GM12878 (cell line): ENCODE measurements around the gene HYCC2. TPM values are rescaled to one million over a fixed set of nuclear protein-coding genes. Genes with fewer than 3 reads are reported as not detected.

Source experiments
- ATAC-seq: fragments of 200-7000 bp; cut with Tn5 transposase; 3 replicates; pipeline ENCODE4 v1.9.1; 2020; ENCODE audit warnings: mild to moderate bottlenecking, moderate library complexity
- BruUV-seq: library from RNA; stranded (reverse); fragments of 400-500 nt; replicated peaks from 2 replicates; lab custom pipeline; 2021; lab: Mats Ljungman, UMichigan
- CTCF ChIA-PET: fragments of 300-600 bp; sonication (Branson Sonifier 250); formaldehyde crosslinking; extraction: SDS; loops from one replicate; lab custom pipeline; 2021; ENCODE audit warnings: inconsistent platforms; lab: Yijun Ruan, JAX
- POLR2A ChIA-PET: fragments of 350-600 bp; formaldehyde crosslinking; extraction: SDS; loops from one replicate; lab custom pipeline; 2021; ENCODE audit warnings: inconsistent platforms; lab: Charles Lee
- RAD21 ChIA-PET: fragments of 300-600 bp; sonication (Branson Sonifier 250); formaldehyde crosslinking; loops from one replicate; lab custom pipeline; 2023; ENCODE audit warnings: antibody characterized with exemption; ENCODE audit not compliant: unreplicated experiment; lab: Charles Lee
- SMC1A ChIA-PET: fragments of 300-600 bp; sonication (Branson Sonifier 250); formaldehyde crosslinking; loops from one replicate; lab custom pipeline; 2023; ENCODE audit not compliant: unreplicated experiment, uncharacterized antibody; lab: Charles Lee
- DNase-seq: peaks from one replicate; pipeline ENCODE4 v3.0.0-alpha.2; 2011; ENCODE audit warnings: low read depth, low spot score
- FAIRE-seq: peaks from 3 replicates; lab custom pipeline; 2011; peaks lifted over from hg19 to GRCh38; lab: Jason Lieb, UNC
- H2AFZ ChIP-seq: 2 replicates; pipeline ENCODE4 v1.6.0; 2011; ENCODE audit warnings: low read depth, low read length, control low read depth; ENCODE audit not compliant: control insufficient read depth
- H3K27ac ChIP-seq: 2 replicates; pipeline ENCODE4 v1.5.1; 2011; ENCODE audit warnings: control low read depth; ENCODE audit not compliant: control insufficient read depth, insufficient read depth
- H3K27me3 ChIP-seq, 2 experiments: replicated peaks in 1 of 2; 2 replicates each; pipeline versions ENCODE4 v1.6.0 to v1.6.1; 2011; ENCODE audit warnings: low read length in 1 of 2; ENCODE audit not compliant: control insufficient read depth in 2 of 2, insufficient read depth in 2 of 2
- H3K36me3 ChIP-seq, 2 experiments: 2 replicates each; pipeline ENCODE4 v1.5.1; 2011; ENCODE audit warnings: low read length in 1 of 2; ENCODE audit not compliant: control insufficient read depth in 2 of 2, insufficient read depth in 2 of 2
- H3K4me1 ChIP-seq: 2 replicates; pipeline ENCODE4 v1.6.1; 2011; ENCODE audit warnings: mild to moderate bottlenecking, low read length, moderate library complexity, mixed read lengths; ENCODE audit not compliant: control insufficient read depth, insufficient read depth
- H3K4me2 ChIP-seq: 2 replicates; pipeline ENCODE4 v1.6.0; 2011; ENCODE audit warnings: control low read depth; ENCODE audit not compliant: control insufficient read depth, insufficient read depth
- H3K4me3 ChIP-seq: fragments of 200-600 bp; sonication (generic); 2 replicates; pipeline ENCODE4 v1.5.1; 2016
- H3K79me2 ChIP-seq: 2 replicates; pipeline ENCODE4 v1.6.0; 2011; ENCODE audit warnings: low read length; ENCODE audit not compliant: control insufficient read depth, insufficient read depth
- H3K9ac ChIP-seq: 2 replicates; pipeline ENCODE4 v1.8.0; 2011; ENCODE audit warnings: low read length, control low read depth, mixed read lengths; ENCODE audit not compliant: control insufficient read depth, insufficient read depth
- H3K9me3 ChIP-seq: replicated peaks from 3 replicates; pipeline ENCODE4 v1.5.1; 2011; ENCODE audit warnings: mild to moderate bottlenecking, low read length; ENCODE audit not compliant: control insufficient read depth, insufficient read depth
- H4K20me1 ChIP-seq: 2 replicates; pipeline ENCODE4 v1.6.0; 2011; ENCODE audit not compliant: control insufficient read depth, insufficient read depth
- BACH1 ChIP-seq: fragments of 450-650 bp; IDR thresholded peaks from 2 replicates; pipeline ENCODE4 v1.6.1; 2017; ENCODE audit warnings: mild to moderate bottlenecking, borderline replicate concordance
- BRCA1 ChIP-seq: IDR thresholded peaks from 2 replicates; pipeline ENCODE4 v1.6.1; 2011; ENCODE audit warnings: low read depth, low read length, improper control_type of control experiment
- CEBPB ChIP-seq, 2 experiments: fragments of 150-350 bp in 1 of 2; IDR thresholded peaks; 2 replicates each; pipeline ENCODE4 v1.6.1; 2012 to 2014; ENCODE audit warnings: low read depth in 2 of 2, low read length in 2 of 2, borderline replicate concordance in 1 of 2, inconsistent platforms in 1 of 2
- EED ChIP-seq: sonication (generic); IDR thresholded peaks from 2 replicates; pipeline ENCODE4 v1.6.1; 2016; ENCODE audit warnings: antibody characterized with exemption, low read depth
- EP300 ChIP-seq, 2 experiments: fragments of 150-350 bp in 1 of 2; IDR thresholded peaks; 2 replicates each; pipeline ENCODE4 v1.6.1; 2011 to 2012; ENCODE audit warnings: low read depth in 2 of 2, low read length in 2 of 2, borderline replicate concordance in 1 of 2, improper control_type of control experiment in 1 of 2, inconsistent platforms in 1 of 2; ENCODE audit not compliant: control insufficient read depth in 1 of 2
- EZH2 ChIP-seq: IDR thresholded peaks from 2 replicates; pipeline ENCODE4 v1.6.1; 2012; ENCODE audit warnings: low read depth, mild to moderate bottlenecking, control low read depth, inconsistent platforms, low read length, borderline replicate concordance; ENCODE audit not compliant: control insufficient read depth
- GABPA ChIP-seq: IDR thresholded peaks from 2 replicates; pipeline ENCODE4 v1.6.1; 2014; ENCODE audit warnings: antibody characterized with exemption, low read depth, mild to moderate bottlenecking, inconsistent platforms
- GATAD2B ChIP-seq: fragments of 450-650 bp; conservative IDR thresholded peaks from 2 replicates; pipeline ENCODE4 v1.6.1; 2017; ENCODE audit warnings: low read depth, mild to moderate bottlenecking, moderate library complexity
- NR2C2 ChIP-seq: IDR thresholded peaks from 2 replicates; pipeline ENCODE4 v1.6.1; 2011; ENCODE audit warnings: borderline replicate concordance, low read depth; ENCODE audit not compliant: control insufficient read depth, insufficient read length
- POLR2A ChIP-seq: IDR thresholded peaks from 2 replicates; pipeline ENCODE4 v1.6.1; 2011; ENCODE audit warnings: low read depth, mild to moderate bottlenecking, low read length
- POLR2AphosphoS5 ChIP-seq: IDR thresholded peaks from 2 replicates; pipeline ENCODE4 v1.6.1; 2011; ENCODE audit warnings: mild to moderate bottlenecking, low read length, inconsistent platforms
- RAD51 ChIP-seq: fragments of 450-650 bp; IDR thresholded peaks from 2 replicates; pipeline ENCODE4 v1.6.1; 2016; ENCODE audit warnings: moderate library complexity, mild to moderate bottlenecking, inconsistent platforms
- SIN3A ChIP-seq: IDR thresholded peaks from 2 replicates; pipeline ENCODE4 v1.6.1; 2012; ENCODE audit warnings: low read depth, low read length, improper control_type of control experiment
- SMAD5 ChIP-seq: IDR thresholded peaks from 2 replicates; pipeline ENCODE4 v1.6.1; 2016; ENCODE audit warnings: antibody characterized with exemption, low read depth
- SMARCA5 ChIP-seq: fragments of 450-650 bp; IDR thresholded peaks from 2 replicates; pipeline ENCODE4 v1.6.1; 2017; ENCODE audit warnings: mild to moderate bottlenecking
- WGBS: methylation state at CpG from one replicate; pipeline ENCODE4 v1.1.6; 2016; ENCODE audit warnings: low lambda C conversion rate; ENCODE audit not compliant: insufficient replicate concordance, insufficient coverage; ENCODE audit errors: missing lambda C conversion rate; 5-methylcytosine and 5-hydroxymethylcytosine counted together
- in situ Hi-C: fragments of 300-500 bp; cut with MboI; formaldehyde crosslinking; loops from 9 replicates; pipeline ENCODE4 v1.14.3; 2018; ENCODE audit warnings: mixed read lengths
- intact Hi-C: fragments of 100-400 bp; cut with micrococcal nuclease; formaldehyde crosslinking; loops from one replicate; pipeline ENCODE4 v1.14.2; 2022; ENCODE audit not compliant: unreplicated experiment
- polyA plus RNA-seq, 11 experiments: library from polyadenylated mRNA; depleted of rRNA in 4 of 11; unstranded in 6 of 11; stranded (reverse) in 5 of 11; fragments of >200 nt; fragmentation: Nextera tagmentation in 4 of 11; fragmentation: Illumina TruSeq in 1 of 11; extraction: Ambion mirVana in 4 of 11; extraction: Trizol in 1 of 11; gene quantifications; 1 replicate in 1 of 11; 2 replicates in 10 of 11; pipeline versions ENCODE4 v1.2.1 to v1.2.3, GENCODE V29; 2011 to 2016; ENCODE audit warnings: inconsistent platforms in 2 of 11, missing spikeins in 2 of 11, low read depth in 1 of 11
- total RNA-seq, 4 experiments: library from RNA; depleted of rRNA in 3 of 4; stranded (reverse); fragments of >200 nt in 3 of 4; fragmentation: Illumina TruSeq in 1 of 4; extraction: Trizol in 1 of 4; gene quantifications; 2 replicates each; pipeline versions ENCODE4 v1.2.1 to v1.2.3, GENCODE V29; 2013 to 2021
- TF ChIP-seq, protein P1 (sequence below): IDR thresholded peaks from 2 replicates; pipeline ENCODE4 v1.6.1; 2011; ENCODE audit warnings: low read depth, low read length, improper control_type of control experiment, borderline replicate concordance
- TF ChIP-seq, protein P2 (sequence below): fragments of 450-650 bp; formaldehyde crosslinking; IDR thresholded peaks from 2 replicates; pipeline ENCODE4 v1.4.0; 2020; ENCODE audit warnings: mild to moderate bottlenecking, moderate library complexity
- TF ChIP-seq, protein P3 (sequence below): fragments of 450-650 bp; IDR thresholded peaks from 2 replicates; pipeline ENCODE4 v1.6.1; 2017; ENCODE audit warnings: antibody characterized with exemption, mild to moderate bottlenecking, moderate library complexity

HYCC2 gene
- total and polyA plus RNA-seq, 10 of the 15 experiments (the other 5 are each of a cell fraction or from before 2014, with no cell fraction given): 3.4 to 17.4 (median 8.0) TPM

DNA sequence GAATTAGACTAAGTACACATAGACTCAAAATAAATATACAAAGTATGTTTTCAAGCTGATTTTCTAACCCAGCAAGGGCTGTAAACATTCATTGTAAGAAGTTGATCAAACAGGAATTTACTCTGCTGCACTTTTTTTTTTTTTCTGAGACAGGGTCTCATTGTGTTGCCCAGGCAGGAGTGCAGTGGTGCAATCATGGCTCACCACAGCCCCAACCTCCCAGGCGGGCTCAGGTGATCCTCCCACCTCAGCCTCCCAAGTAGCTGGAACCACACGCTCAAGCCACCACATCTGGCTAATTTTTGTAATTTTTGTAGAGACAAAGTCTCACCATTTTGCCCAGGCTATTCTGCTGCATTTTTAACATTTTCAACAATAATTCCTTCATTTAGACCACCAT is 36.2 kb upstream of the HYCC2 start:
- H3K9me3 ChIP-seq: no peaks in the 10 kb centered on the region
- no peak overlapping the region for H3K9ac ChIP-seq
- DNase-seq (no peak), FAIRE-seq (no peak), ATAC-seq (no peak)
- 96% methylated on average over 2 of the region's 2 CpGs for WGBS
- no peak overlapping the region for H3K27ac ChIP-seq
- intact Hi-C loops (no loop called here), in situ Hi-C loops (no loop called here)
- H3K79me2 ChIP-seq: no peaks in the 10 kb centered on the region
- H4K20me1 ChIP-seq: no peaks in the 10 kb centered on the region
- no peaks in the 10 kb centered on the region for H3K36me3 ChIP-seq
- no TSS peak for BruUV-seq
- no peak overlapping the region for H3K4me3 ChIP-seq
- no peaks in the 10 kb centered on the region for H3K4me1 ChIP-seq
- H2AFZ ChIP-seq: no peak overlapping the region
- ChIA-PET RAD21 (no interaction called here), SMC1A (interaction anchor here (0.9 to 1.1 kb wide), 2 partner anchors 18 to 298 kb away, joined by 3 read pairs; no protein-coding TSS in a partner anchor), CTCF (interaction anchor here (0.7 to 1.0 kb wide), 2 partner anchors 28 to 50 kb away, joined by 3 read pairs; no protein-coding TSS in a partner anchor), POLR2A (interaction anchor here (0.7 kb wide), 1 partner anchor 20 kb away, joined by 3 read pairs; no protein-coding TSS in a partner anchor)
- no peaks in the 10 kb centered on the region for H3K27me3 ChIP-seq
- H3K4me2 ChIP-seq: no peak overlapping the region
- TF ChIP-seq EP300 (IDR thresholded peaks at IDR 0.05; ENCODE audit: borderline replicate concordance in 1 of 2, control insufficient read depth in 1 of 2, low read depth in 2 of 2, low read length in 2 of 2): no peak
- TF ChIP-seq CEBPB (IDR thresholded peaks at IDR 0.05; ENCODE audit: borderline replicate concordance in 1 of 2, low read depth in 2 of 2, low read length in 2 of 2): no peak
- TF ChIP-seq NR2C2: no peak
- no peak for TF ChIP-seq GATAD2B
- no peak for TF ChIP-seq SIN3A
- TF ChIP-seq, protein P1, sequence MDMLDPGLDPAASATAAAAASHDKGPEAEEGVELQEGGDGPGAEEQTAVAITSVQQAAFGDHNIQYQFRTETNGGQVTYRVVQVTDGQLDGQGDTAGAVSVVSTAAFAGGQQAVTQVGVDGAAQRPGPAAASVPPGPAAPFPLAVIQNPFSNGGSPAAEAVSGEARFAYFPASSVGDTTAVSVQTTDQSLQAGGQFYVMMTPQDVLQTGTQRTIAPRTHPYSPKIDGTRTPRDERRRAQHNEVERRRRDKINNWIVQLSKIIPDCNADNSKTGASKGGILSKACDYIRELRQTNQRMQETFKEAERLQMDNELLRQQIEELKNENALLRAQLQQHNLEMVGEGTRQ: no peak
- no peak for TF ChIP-seq BRCA1
- TF ChIP-seq, protein P2, sequence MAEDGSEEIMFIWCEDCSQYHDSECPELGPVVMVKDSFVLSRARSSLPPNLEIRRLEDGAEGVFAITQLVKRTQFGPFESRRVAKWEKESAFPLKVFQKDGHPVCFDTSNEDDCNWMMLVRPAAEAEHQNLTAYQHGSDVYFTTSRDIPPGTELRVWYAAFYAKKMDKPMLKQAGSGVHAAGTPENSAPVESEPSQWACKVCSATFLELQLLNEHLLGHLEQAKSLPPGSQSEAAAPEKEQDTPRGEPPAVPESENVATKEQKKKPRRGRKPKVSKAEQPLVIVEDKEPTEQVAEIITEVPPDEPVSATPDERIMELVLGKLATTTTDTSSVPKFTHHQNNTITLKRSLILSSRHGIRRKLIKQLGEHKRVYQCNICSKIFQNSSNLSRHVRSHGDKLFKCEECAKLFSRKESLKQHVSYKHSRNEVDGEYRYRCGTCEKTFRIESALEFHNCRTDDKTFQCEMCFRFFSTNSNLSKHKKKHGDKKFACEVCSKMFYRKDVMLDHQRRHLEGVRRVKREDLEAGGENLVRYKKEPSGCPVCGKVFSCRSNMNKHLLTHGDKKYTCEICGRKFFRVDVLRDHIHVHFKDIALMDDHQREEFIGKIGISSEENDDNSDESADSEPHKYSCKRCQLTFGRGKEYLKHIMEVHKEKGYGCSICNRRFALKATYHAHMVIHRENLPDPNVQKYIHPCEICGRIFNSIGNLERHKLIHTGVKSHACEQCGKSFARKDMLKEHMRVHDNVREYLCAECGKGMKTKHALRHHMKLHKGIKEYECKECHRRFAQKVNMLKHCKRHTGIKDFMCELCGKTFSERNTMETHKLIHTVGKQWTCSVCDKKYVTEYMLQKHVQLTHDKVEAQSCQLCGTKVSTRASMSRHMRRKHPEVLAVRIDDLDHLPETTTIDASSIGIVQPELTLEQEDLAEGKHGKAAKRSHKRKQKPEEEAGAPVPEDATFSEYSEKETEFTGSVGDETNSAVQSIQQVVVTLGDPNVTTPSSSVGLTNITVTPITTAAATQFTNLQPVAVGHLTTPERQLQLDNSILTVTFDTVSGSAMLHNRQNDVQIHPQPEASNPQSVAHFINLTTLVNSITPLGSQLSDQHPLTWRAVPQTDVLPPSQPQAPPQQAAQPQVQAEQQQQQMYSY (CRISPR knock-in tag): no peak
- TF ChIP-seq, protein P3, sequence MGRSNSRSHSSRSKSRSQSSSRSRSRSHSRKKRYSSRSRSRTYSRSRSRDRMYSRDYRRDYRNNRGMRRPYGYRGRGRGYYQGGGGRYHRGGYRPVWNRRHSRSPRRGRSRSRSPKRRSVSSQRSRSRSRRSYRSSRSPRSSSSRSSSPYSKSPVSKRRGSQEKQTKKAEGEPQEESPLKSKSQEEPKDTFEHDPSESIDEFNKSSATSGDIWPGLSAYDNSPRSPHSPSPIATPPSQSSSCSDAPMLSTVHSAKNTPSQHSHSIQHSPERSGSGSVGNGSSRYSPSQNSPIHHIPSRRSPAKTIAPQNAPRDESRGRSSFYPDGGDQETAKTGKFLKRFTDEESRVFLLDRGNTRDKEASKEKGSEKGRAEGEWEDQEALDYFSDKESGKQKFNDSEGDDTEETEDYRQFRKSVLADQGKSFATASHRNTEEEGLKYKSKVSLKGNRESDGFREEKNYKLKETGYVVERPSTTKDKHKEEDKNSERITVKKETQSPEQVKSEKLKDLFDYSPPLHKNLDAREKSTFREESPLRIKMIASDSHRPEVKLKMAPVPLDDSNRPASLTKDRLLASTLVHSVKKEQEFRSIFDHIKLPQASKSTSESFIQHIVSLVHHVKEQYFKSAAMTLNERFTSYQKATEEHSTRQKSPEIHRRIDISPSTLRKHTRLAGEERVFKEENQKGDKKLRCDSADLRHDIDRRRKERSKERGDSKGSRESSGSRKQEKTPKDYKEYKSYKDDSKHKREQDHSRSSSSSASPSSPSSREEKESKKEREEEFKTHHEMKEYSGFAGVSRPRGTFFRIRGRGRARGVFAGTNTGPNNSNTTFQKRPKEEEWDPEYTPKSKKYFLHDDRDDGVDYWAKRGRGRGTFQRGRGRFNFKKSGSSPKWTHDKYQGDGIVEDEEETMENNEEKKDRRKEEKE: no peak
- TF ChIP-seq POLR2A: no peak
- TF ChIP-seq EED: no peak
- TF ChIP-seq GABPA: no peak
- no peak for TF ChIP-seq SMARCA5
- TF ChIP-seq BACH1: no peak
- TF ChIP-seq POLR2AphosphoS5: no peak
- no peak for TF ChIP-seq EZH2
- TF ChIP-seq SMAD5: no peak
- no peak for TF ChIP-seq RAD51
